Measurements from ENCODE around the gene SLC2A10.
A peak's percentile ranks its signal among the peaks of the same experiment; 100 is the strongest.
"Not testable (repeated sequence)": the region's sequence is repeated elsewhere in the genome, so short reads cannot be mapped to it uniquely, and the experiment has no call there.

The SLC2A10 gene

GRCh38 chr20:46709459-46710152 is at the start of gene SLC2A10:
TSS of gene SLC2A10 (plus strand) at chr20:46709649. CDS start at chr20:46709737, 88 bp downstream.
- no peak for DNase-seq

GRCh38 chr20:46660487-46660886 is 49.0 kb upstream of the SLC2A10 start:
- no peak for DNase-seq

- DNase-seq, result no peak
Measured at GRCh38 chr20:46661659-46662058, 47.8 kb upstream of the SLC2A10 start.

- no peak for DNase-seq
Measured at GRCh38 chr20:46663531-46663930, 45.9 kb upstream of the SLC2A10 start.

- no peak for DNase-seq
Measured at GRCh38 chr20:46665602-46666001, 43.8 kb upstream of the SLC2A10 start.

GRCh38 chr20:46666306-46666705 is 43.1 kb upstream of the SLC2A10 start:
- DNase-seq, result no peak

GRCh38 chr20:46666818-46667515 is 42.5 kb upstream of the SLC2A10 start:
- no peak for DNase-seq

GRCh38 chr20:46670228-46670584 is 39.2 kb upstream of the SLC2A10 start:
- DNase-seq, result no peak

GRCh38 chr20:46670585-46671584 is 38.6 kb upstream of the SLC2A10 start:
- no peak for DNase-seq

GRCh38 chr20:46671866-46672542 is 37.4 kb upstream of the SLC2A10 start:
- no peak for DNase-seq

GRCh38 chr20:46672543-46673148 is 36.8 kb upstream of the SLC2A10 start:
- no peak for DNase-seq

- DNase-seq, result no peak
Measured at GRCh38 chr20:46673394-46674252, 35.8 kb upstream of the SLC2A10 start.

- no peak for DNase-seq
Measured at GRCh38 chr20:46674253-46675083, 35.0 kb upstream of the SLC2A10 start.

- DNase-seq, result not testable (repeated sequence)
Measured at GRCh38 chr20:46676649-46677316, 32.7 kb upstream of the SLC2A10 start.

GRCh38 chr20:46677608-46678007 is 31.8 kb upstream of the SLC2A10 start:
- no peak for DNase-seq

- no peak for DNase-seq
Measured at GRCh38 chr20:46678516-46678915, 30.9 kb upstream of the SLC2A10 start.

GRCh38 chr20:46680684-46681031 is 28.8 kb upstream of the SLC2A10 start:
- DNase-seq, result no peak

- DNase-seq, result peak; percentile 72 to 81
Measured at GRCh38 chr20:46681032-46681854, 28.2 kb upstream of the SLC2A10 start.
